Measurements from ENCODE around the gene MLLT10.

- TF ChIP-seq, protein P1, sequence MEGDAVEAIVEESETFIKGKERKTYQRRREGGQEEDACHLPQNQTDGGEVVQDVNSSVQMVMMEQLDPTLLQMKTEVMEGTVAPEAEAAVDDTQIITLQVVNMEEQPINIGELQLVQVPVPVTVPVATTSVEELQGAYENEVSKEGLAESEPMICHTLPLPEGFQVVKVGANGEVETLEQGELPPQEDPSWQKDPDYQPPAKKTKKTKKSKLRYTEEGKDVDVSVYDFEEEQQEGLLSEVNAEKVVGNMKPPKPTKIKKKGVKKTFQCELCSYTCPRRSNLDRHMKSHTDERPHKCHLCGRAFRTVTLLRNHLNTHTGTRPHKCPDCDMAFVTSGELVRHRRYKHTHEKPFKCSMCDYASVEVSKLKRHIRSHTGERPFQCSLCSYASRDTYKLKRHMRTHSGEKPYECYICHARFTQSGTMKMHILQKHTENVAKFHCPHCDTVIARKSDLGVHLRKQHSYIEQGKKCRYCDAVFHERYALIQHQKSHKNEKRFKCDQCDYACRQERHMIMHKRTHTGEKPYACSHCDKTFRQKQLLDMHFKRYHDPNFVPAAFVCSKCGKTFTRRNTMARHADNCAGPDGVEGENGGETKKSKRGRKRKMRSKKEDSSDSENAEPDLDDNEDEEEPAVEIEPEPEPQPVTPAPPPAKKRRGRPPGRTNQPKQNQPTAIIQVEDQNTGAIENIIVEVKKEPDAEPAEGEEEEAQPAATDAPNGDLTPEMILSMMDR (IDR thresholded peaks at IDR 0.05) = no peak
- no peak for TF ChIP-seq EP300 (IDR thresholded peaks at IDR 0.05)
Measured at GRCh38 chr10:21668831-21669230, 134.8 kb downstream of the MLLT10 start.

Data from esophagus muscularis mucosa (tissue), 3 donors.